ENCODE data around the gene S1PR5. TPM values are rescaled to one million over a fixed set of nuclear protein-coding genes. Genes with fewer than 3 reads are reported as not detected.

The S1PR5 gene
- polyA plus RNA-seq, 1 donor (not counting 4 experiments of a cell fraction or from before 2014, with no cell fraction given): 10.5 TPM

DNA sequence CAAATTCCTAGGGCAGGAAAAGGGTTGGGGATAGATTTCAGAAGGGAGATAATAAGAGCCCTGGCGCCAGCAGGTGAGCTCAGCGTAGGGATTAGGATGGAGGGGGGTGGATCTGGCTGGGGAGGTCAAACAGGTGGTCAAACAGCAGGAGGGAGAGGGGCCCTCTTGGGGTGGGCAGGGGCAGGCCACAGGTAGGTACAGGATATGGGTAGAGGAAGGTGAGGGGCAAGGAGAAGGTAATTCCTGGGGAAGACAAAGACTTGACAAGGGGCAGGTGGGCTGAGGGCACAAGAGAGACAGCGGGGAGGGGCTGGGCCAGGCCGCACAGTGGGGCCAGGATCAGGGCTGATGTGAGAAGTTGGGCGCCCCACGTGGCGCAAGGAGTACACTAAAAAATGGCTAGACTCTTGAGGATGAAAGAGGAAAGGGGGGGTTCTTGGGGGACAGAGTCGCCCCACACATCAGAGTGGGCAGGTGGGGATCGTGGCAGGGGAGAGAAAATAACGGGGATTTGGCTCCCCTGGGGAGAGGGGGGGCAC, 47.9 kb upstream of the S1PR5 start:
- no peak for DNase-seq (ENCODE audit: low read depth, low spot score)
- TF ChIP-seq EZH2 (IDR thresholded peaks at IDR 0.05; ENCODE audit: low read length): no peak
- TF ChIP-seq, protein P1, sequence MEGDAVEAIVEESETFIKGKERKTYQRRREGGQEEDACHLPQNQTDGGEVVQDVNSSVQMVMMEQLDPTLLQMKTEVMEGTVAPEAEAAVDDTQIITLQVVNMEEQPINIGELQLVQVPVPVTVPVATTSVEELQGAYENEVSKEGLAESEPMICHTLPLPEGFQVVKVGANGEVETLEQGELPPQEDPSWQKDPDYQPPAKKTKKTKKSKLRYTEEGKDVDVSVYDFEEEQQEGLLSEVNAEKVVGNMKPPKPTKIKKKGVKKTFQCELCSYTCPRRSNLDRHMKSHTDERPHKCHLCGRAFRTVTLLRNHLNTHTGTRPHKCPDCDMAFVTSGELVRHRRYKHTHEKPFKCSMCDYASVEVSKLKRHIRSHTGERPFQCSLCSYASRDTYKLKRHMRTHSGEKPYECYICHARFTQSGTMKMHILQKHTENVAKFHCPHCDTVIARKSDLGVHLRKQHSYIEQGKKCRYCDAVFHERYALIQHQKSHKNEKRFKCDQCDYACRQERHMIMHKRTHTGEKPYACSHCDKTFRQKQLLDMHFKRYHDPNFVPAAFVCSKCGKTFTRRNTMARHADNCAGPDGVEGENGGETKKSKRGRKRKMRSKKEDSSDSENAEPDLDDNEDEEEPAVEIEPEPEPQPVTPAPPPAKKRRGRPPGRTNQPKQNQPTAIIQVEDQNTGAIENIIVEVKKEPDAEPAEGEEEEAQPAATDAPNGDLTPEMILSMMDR (optimal IDR thresholded peaks at IDR 0.05 in 1 of 3, IDR thresholded peaks at IDR 0.05 in 1 of 3, conservative IDR thresholded peaks at IDR 0.05 in 1 of 3; ENCODE audit: extremely low read depth in 1 of 3, insufficient read depth in 2 of 3, low read length in 3 of 3): peak; percentile 25 to 53 (median 38)
- peak overlapping the region; percentile 78 for H2AFZ ChIP-seq (ENCODE audit: control insufficient read depth, low read length)

DNA sequence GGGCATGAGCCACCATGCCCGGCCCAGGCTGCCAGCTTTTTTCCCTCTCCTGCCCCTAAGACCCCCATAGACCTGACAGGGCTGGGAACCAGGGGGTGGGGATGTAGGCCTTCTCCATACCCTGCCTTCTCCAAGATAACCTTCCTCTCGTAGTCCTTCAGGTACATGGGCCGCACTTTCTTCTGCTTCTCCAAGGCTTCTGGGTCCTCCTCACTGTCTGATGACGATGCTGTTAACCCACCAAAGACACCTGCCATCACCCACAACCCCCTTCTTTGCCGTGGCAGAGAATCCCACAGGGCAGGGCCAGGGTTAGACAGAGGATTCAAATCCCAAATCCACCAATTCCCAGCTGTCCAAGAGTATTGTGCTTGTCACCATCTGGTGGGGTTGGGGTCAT, 45.4 kb upstream of the S1PR5 start:
- H3K4me1 ChIP-seq (ENCODE audit: control insufficient read depth, extremely low read depth, insufficient read depth, low read length): peaks cover 17% of the 10 kb centered on the region
- H4K20me1 ChIP-seq (ENCODE audit: control insufficient read depth, extremely low read depth, insufficient read depth, low read length): no peaks in the 10 kb centered on the region
- H3K4me3 ChIP-seq (ENCODE audit: control insufficient read depth in 2 of 3, extremely low read depth in 1 of 3, insufficient read depth in 2 of 3, low read depth in 1 of 3, low read length in 3 of 3): no peak overlapping the region
- no peak overlapping the region for H2AFZ ChIP-seq (ENCODE audit: control insufficient read depth, low read length)
- dilution Hi-C loops (cut with MboI; ENCODE audit: extremely low pct_ligation_motif_present, low sequenced_read_pairs): no loop called here
- TF ChIP-seq, protein P1 (optimal IDR thresholded peaks at IDR 0.05 in 1 of 3, IDR thresholded peaks at IDR 0.05 in 1 of 3, conservative IDR thresholded peaks at IDR 0.05 in 1 of 3; ENCODE audit: extremely low read depth in 1 of 3, insufficient read depth in 2 of 3, low read length in 3 of 3): no peak
- TF ChIP-seq EZH2 (IDR thresholded peaks at IDR 0.05; ENCODE audit: low read length): no peak
- DNase-seq (ENCODE audit: low read depth, low spot score): no peak
- no peak overlapping the region for H3K27ac ChIP-seq (ENCODE audit: control insufficient read depth, insufficient read depth, low read length)
- no peak for FAIRE-seq
- H3K9me1 ChIP-seq (ENCODE audit: control insufficient read depth, extremely low read depth, insufficient read depth, low read length): no peaks in the 10 kb centered on the region
- no peaks in the 10 kb centered on the region for H3K9me3 ChIP-seq (ENCODE audit: control insufficient read depth, low read depth, low read length)
- no peak overlapping the region for H3K4me2 ChIP-seq (ENCODE audit: control insufficient read depth, extremely low read depth, insufficient read depth, low read depth, low read length)
- H3K27me3 ChIP-seq (ENCODE audit: control insufficient read depth, extremely low read depth, insufficient read depth, low read length): no peaks in the 10 kb centered on the region
- no peak overlapping the region for H3K9ac ChIP-seq (ENCODE audit: control insufficient read depth, extremely low read depth, insufficient read depth, low read length)
- peaks cover 21 to 32% of the 10 kb centered on the region in 2 experiments for H3K36me3 ChIP-seq (ENCODE audit: control insufficient read depth in 2 of 2, extremely low read depth in 1 of 2, insufficient read depth in 2 of 2, low read length in 2 of 2)
- peaks cover 18% of the 10 kb centered on the region for H3K79me2 ChIP-seq (ENCODE audit: control insufficient read depth, insufficient read depth, low read length)

More for the DNA sequence above, 47.9 kb upstream of the S1PR5 start:
- peak overlapping the region; percentile 83 for H3K9ac ChIP-seq (ENCODE audit: control insufficient read depth, extremely low read depth, insufficient read depth, low read length)
- FAIRE-seq: no peak
- peak overlapping the region; percentile 64 for H3K27ac ChIP-seq (ENCODE audit: control insufficient read depth, insufficient read depth, low read length)
- H3K4me1 ChIP-seq (ENCODE audit: control insufficient read depth, extremely low read depth, insufficient read depth, low read length): peaks cover 31% of the 10 kb centered on the region
- no peaks in the 10 kb centered on the region for H3K27me3 ChIP-seq (ENCODE audit: control insufficient read depth, extremely low read depth, insufficient read depth, low read length)
- dilution Hi-C loops (cut with MboI; ENCODE audit: extremely low pct_ligation_motif_present, low sequenced_read_pairs): no loop called here
- no peaks in the 10 kb centered on the region for H3K9me1 ChIP-seq (ENCODE audit: control insufficient read depth, extremely low read depth, insufficient read depth, low read length)
- H3K4me3 ChIP-seq (ENCODE audit: control insufficient read depth in 2 of 3, extremely low read depth in 1 of 3, insufficient read depth in 2 of 3, low read depth in 1 of 3, low read length in 3 of 3): peak overlapping the region; percentile 81 to 98 (median 88)
- peak overlapping the region; percentile 84 for H3K4me2 ChIP-seq (ENCODE audit: control insufficient read depth, extremely low read depth, insufficient read depth, low read depth, low read length)
- H3K36me3 ChIP-seq (ENCODE audit: control insufficient read depth in 2 of 2, extremely low read depth in 1 of 2, insufficient read depth in 2 of 2, low read length in 2 of 2): peaks cover 9 to 15% of the 10 kb centered on the region in 2 experiments
- no peaks in the 10 kb centered on the region for H3K9me3 ChIP-seq (ENCODE audit: control insufficient read depth, low read depth, low read length)
- peaks cover 18% of the 10 kb centered on the region for H3K79me2 ChIP-seq (ENCODE audit: control insufficient read depth, insufficient read depth, low read length)
- H4K20me1 ChIP-seq (ENCODE audit: control insufficient read depth, extremely low read depth, insufficient read depth, low read length): no peaks in the 10 kb centered on the region
